Stimulated activated CD4-positive, alpha-beta T cell treated with anti-CD3 and anti-CD28 coated beads, Interleukin-12 subunit alpha, Interleukin-12 subunit beta, amount 100 ng/mL, for 24 hours (primary cell): ENCODE measurements around the gene SMYD3.

ENCODE experiments used
- DNase-seq, 2 experiments: peaks; one replicate each; pipeline ENCODE4 v3.0.0-alpha.2; 2020; ENCODE audit warnings: low read depth in 2 of 2

The SMYD3 gene

DNA sequence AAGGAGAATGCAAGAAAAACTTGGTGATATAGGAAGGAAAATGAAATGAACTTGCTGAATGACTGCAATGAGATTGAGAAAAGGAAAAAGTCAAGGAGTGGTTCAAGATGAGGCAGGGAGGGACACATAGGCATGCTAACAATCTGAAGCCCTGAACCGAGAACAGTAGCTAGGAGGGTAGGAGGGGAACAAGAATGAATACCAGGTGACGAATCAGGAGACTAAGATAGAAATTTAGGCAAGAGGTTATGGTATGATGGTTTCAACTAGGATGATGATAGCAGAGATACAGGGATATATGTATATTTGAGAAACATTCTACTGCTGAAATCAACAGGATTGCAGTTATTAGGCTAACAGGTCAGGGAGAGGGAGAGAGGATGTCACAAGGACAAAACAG, 44.1 kb downstream of the SMYD3 start:
- no peak for DNase-seq

DNA sequence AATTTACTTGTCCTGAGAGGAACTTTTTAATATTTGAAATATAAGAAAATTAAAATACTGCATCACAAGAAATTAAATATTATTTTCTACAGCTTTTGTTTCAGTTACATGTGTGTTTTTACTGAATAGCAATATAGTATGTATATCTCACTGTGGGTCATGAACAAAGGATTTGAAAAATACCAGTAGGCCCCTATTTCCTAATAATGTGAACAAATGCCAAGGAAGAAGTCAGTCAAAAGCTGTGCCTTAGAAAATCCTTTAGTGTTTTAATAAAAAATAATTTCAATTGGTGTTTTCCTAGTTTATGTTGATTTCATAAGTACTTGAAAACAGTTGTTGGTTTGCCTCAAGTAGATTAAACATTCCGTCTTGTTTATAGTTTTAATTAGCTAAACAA, 46.7 kb downstream of the SMYD3 start:
- DNase-seq: no peak

DNA sequence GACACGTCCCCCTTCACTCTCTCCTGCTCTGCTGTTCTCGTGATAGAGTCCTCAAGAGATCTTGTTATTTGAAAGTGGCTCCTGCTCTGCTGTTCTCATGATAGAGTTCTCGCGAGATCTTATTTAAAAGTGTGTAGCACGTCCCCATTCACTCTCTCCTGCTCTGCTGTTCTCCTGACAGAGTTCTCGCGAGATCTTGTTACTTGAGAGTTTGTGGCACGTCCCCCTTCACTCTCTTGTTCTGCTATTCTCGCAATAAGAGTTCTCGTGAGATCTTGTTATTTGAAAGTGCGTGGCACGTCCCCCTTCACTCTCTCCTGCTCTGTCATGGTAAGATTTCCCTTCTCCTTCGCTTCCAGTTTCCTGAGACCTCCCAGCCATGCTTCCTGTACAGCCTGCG, 47.9 kb downstream of the SMYD3 start:
- DNase-seq: no peak

DNA sequence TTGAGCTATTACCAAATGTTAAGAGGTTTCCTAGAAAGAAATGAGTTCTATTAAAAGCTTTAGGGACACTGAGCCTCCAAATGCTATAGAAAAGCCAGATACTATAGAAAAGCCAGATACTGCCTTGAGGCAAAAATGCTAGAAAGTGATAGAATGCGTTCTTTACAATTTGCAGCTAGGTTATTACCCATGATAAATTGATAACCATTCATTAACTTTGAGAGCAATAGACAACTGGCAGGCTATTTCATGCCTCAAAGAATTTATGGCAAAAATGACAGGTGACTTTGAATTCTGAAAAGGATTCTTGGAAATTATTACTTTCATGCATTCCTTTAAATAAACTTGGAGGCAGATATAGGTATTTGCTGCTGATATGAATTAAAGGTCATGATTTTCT, 51.6 kb downstream of the SMYD3 start:
- no peak for DNase-seq

DNA sequence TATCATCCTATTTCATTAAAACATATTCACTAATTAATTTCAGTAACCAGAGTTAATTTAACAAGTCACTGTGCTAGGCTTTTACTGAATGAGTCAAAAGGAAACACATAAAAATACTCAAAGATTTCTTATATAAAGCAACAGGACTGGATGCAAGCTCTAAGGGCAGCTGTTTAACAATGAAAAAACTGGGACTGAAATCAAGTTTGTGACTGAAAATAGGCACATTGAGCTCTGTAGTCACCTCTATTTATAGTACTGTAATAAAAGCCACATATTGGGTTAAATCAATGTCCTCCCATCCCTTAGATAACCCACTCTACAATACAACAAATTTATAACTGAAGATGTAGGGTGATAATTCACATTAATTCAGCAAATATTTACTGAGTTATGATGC, 52.4 kb downstream of the SMYD3 start:
- no peak for DNase-seq

DNA sequence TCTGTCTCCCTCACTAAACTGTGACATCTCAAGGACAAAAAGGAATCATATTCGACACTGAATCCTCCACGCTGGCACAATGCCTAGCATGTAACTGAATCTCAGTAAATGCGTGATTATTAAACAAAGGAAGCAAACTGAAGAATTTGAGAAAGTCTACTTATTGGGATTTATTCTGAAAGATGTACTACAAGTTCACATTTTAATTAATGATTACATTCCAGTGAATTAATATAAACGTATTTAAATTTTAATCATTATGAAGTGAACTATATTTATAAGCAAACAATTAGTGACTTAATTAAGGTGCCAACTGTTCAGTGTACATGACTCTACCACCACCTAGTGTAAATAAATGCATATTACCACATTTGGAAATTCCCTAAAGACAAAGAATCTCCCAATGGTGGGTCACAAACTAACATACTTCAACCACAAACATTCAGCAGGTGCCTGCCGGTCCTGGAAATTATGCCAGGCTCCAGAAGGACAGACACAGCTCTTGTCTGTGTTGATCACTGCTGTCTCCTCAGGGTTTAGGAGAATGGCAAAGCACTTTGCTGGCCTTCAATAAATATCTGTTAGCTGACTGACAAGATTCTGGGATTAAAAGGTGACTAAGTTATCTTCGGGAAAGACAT, 56.3 kb downstream of the SMYD3 start:
- no peak for DNase-seq

DNA sequence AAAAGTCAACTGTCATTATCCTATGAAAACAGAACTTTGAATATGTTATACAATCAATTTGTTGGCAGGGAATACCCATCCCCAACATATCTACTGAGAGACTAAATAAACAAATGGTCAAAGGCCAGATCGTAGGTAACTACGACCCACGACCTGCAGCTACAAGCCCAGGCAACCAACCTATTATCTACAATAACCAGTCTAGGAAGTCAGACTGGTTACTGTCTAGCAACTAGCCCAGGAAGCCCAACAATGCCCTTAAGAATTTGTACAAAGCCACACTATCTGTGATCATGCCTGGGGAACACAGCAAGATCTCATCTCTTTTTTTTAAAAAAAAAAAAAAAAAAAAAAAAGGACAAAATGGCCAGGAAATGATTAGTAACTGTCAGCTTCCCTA, 58.7 kb downstream of the SMYD3 start:
- DNase-seq: no peak

DNA sequence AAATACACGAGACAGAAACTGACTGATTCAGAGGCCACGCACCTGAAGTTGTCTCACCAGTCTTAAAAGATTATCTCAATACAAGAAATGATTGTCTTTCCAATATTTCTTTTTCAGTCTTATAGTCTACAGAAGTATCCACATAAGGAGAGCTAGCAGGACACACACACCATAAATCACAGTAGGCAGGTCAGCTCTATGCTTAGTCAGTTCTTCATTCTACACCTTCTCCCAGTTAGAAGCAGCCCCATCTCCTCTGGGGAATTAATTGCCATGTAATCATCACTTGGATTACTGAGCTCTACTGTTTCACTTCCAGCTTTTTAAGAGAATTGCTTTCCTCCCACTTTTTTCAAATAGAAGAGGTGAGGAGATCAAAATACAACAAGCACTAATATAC, 59.6 kb downstream of the SMYD3 start:
- DNase-seq: no peak

DNA sequence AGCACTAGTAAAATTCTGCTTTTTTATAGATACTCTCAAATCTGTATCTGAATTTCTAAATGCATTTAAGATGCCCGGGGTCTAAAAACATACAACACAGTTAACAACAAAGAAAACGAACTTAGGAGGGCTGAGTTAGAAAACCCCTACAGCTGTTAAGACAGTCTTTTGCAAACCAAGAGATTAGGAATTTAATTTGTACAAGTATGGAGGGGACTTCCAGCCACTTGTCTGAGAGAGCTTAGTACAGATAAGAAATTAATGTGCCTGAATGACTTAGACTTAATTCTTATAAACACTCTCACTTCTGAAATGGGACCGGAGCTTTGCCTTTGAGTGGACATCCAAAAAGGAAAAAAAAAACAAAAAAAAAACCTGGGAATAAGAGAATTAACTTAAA, 61.6 kb downstream of the SMYD3 start:
- DNase-seq: no peak

DNA sequence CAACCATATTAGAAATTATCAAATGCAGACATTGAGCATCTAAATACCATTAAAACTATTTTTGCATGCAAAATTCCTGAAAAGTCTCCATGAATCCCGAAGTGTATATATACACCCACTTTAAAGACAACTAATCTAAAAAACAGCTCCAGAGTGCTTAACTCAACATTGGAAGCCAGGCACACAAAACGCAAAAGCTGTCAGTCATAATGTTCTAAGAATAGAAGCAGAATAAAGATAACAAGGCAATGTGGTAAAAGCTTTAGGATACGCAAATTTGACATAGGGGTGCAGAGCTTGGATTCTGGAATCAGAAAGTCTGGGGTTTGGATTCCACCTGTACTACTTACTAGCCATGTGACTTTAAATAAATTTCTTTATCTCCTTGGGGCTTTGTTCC, 62.5 kb downstream of the SMYD3 start:
- no peak for DNase-seq

DNA sequence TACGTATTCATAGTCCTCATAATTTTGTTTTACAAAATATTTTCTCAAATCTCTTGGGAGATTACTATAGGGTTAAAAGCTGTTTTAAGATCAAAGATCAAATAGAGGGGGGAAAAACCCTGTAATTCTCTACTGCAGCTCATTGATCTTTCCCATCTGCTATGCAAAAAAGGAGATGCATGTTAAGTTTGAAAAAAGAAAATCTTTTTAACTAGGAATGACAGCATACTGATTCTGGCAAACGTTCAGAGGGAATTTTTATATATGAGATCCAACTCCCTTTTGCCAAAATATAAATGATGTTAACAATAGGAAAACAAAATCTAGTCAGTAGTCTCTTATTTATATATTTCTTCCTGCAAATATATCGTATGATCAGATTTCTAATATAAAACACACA, 69.1 kb downstream of the SMYD3 start:
- DNase-seq: no peak

DNA sequence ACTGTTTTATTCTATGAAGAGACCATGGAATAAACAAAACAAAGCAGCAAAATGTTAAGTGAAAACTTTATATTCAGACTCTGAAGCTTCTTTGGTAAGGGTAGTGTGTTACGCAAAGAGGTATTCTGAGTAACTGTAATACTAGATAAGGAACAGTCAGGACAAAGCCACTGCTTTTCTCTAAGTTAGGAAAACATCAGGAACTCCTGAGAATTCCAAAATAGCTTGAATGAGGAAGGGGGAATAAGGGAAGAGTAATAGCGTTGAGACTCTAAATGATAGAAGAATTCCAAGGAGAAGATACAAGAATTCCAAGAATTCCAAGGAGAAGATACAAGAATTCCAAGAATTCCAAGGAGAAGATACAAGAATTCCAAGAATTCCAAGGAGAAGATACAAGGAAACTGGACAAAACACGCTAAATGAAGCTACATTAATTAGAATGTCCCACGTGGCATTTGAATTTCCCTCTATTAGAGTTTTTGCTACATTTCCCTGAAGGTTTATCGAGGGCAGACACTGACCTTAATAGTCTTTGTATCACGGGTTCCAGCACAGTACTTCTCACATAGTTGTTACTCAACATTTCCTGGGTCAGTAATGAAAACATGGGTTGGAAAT, 71.5 kb downstream of the SMYD3 start:
- DNase-seq: no peak

DNA sequence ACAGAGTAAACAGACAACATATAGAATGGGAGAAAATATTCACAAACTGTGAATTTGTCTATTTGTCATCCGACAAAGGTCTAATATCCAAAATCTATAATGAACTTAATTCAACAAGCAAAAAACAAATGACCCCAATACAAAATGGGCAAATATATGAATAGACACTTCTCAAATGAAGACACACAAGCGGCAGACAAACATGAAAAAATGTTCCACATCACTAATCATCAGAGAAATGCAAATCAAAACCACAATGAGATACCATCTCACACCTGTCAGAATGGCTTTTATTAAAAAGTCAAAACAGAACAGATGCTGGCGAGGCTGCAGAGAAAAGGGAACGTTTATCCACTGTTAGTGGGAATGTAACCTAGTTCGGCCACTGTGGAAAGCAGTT, 72.7 kb downstream of the SMYD3 start:
- DNase-seq: no peak

DNA sequence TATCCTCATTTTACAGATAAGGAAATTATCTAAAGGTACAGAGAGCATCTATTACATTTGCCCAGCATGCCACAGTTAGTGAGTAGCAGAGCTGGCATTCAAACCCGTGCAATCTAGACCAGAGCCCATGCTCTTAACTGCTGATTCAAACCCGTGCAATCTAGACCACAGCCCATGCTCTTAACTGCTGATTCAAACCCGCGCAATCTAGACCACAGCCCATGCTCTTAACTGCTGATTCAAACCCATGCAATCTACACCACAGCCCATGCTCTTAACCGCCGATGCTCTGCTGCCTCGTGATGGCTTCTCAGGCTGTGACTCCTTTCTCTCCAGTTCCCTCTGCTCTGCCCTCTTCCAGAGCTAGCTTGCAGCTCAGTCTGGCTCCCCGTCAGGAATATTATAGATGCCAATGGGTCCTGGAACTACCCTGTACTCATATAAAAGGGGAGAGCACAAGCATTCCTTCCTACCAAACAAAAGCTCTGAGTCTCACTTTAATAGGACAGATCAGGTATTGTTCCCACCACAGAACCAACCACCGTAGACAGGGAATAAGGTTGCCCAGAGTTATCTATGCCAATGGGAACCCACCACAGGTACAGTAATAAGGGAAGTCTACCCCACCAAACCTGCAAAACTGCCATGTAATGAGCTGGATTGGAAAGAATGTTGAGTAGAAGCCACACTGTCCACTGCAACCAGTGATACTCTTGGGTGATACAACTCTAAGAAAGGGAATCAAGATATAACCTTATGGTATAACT, 78.4 kb downstream of the SMYD3 start:
- DNase-seq: peak in 1 of 2 experiments; percentile 5

DNA sequence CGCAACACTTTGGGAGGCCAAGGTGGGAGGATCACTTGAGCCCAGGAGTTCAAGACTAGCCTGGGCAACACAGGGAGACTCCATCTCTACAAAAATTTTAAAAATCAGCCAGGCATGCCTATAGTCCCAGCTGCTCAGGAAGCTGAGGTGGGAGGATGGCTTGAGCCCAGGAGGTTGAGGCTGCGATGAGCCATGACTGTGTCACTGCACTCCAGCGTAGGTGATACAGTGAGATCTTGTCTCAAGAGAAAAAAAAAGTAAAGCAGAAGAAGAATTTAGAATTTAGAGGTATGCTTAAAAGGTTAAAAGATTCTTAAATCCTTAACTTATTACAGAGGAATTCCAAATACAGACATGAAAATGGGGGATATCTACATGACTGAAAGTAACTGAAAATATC, 79.5 kb downstream of the SMYD3 start:
- DNase-seq: no peak

DNA sequence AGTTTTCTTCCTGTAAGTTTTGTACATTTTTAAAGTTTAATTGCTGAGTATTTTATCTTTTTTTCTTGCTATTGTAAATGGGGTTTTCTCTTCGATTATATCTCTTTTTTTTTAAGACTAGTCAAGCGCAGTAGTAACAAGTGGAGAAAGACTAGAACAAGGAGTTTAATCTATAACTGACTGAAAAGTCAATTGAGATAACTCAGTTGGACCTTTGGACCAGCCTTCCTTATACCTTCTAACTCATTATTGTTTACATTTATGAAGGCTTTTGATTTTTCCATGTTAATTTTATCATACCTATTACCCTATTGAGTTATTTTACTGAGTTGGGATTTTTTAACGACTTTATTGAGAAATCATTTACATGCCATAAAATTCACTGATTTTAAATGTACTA, 81.2 kb downstream of the SMYD3 start:
- DNase-seq: no peak

DNA sequence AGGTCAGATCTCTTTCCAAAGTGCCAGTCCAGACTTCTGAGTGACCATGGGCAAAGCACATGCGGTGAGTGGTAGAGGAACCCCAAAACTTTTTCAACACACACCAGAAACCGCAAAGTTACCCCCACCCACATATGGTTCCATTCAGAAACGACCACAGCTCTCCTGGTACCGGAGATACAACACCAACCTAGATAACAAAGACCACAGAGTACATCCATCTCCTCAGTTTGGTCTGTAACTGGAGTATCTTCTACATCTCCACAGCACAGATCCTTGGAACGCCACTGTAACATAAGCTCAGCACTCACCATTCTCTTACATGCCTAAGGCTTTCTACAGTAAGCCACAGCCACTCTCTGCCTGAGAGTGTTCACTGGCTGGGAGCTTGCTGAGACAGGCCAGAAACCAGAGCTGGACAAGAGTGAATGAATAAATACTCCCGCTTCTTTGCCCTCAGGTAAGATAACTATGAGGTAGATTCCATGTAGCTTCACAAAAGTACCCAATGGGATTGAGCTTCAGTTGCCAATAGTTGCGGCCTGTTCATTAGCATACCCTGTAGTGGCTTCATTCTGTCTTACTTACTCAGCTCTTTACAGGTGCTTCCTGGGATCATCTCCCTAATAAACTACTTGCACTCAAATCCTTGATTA, 81.8 kb downstream of the SMYD3 start:
- DNase-seq: no peak

DNA sequence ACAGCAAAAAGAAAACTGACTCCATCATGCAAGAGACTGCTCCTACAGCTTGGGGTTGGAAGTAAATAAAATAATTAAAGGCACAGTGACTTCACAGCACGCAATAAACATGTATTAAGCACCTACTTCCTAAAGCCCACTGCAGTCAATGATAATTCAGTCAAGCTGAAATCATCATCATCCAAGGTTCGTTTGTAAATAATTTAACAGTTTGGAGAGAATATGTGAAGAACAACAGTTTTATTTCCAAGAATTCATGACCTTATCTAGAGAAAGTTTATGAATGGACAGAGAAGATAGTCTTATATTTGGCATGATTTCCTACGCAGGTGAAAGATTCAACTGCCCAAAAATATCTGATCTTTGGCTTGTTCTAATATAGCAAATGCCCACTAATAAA, 86.8 kb downstream of the SMYD3 start:
- no peak for DNase-seq

DNA sequence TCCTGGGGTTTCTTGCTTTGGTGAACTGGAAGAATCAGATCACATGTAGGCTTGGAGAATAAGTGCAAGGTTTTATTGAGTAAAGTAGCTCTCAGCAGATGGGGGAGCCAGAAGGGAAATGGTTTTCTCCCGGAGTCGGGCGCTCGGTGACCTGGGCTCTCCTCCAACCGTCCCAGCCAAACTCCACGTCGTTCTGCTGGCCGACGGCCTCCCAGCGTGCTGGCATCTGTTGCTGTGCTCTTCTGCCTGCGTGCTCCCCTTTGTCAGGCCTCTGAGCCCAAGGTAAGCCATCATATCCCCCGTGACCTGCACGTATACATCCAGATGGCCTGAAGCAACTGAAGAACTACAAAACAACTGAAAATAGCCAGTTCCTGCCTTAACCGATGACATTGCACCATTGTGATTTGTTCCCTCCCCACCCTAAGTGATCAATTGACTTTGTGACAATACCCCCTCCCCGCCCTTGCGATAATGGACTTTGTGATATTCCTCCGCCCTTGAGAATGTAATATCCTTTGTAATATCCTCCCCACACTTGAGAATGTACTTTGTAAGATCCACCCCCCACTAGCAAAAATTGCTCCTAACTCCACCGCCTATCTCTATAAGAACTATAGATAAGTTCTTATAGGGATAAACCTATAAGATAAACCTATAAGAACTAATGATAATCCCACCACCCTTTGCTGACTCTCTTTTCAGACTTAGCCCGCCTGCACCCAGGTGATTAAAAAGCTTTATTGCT, 88.3 kb downstream of the SMYD3 start:
- no peak for DNase-seq

DNA sequence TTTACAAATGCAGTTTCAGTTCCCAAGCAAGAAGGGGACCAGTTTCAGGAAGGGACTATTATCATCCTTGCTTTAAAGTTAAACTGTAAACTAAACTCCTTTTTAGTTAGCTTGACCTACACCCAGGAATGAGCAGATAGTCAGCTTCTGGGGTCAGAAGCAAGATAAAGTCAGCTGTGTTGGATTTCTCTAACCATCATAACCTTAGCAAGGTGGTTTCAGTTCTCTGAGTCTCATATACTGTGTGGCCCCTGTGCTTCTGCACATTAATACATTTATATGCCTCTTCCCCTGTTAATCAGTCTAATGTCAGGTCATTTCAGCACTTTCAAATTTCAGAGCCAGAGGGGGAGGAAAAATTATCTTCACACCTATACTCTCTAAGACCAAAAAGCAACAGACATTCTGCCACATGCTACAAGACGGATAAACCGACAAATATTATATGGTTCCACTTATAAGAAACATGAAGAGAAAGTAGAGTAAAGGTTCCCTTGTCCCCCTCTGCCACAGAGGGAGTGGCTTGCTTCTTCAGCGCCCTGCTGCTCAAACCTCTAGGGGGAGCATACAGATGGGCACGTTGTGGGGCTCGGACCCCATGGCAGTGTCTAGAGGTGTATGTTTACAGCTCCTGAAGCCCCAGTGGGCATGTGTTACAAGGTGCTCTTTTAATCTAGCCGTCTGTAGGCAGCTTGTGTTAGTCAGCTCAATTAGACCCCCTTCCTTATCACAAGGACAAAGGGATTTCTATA, 89.1 kb downstream of the SMYD3 start:
- no peak for DNase-seq

DNA sequence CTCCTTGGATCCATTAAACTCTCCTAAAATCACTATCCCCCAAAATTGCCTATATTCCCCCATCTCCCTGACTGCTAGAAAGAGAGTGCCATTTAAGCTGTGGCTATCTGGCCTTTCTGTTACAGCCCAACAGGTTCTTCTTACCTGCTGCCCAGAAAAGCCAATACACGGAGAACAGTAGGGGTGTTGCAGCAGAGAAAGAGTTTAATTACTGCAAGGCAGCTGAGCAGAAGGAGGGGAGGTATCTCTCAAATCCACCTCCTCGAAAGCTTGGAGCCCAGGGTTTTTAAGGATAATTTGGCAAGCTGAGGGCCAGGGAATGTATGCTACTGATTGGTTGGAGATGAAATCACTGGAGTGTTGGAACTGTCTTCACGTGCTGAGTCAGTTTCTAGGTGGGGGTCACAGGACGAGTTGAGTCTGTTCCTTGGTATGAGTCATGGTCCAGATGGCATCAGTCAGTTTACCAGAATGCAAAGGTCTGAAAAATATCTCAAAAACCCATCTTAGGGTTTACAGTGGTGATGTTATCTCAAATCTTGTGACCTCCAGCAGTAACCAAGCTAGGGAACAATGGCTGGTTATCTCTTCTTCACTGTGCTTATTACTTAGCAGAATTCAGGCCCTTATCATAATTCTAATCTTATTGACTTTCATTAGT, 89.8 kb downstream of the SMYD3 start:
- no peak for DNase-seq
